ENCODE results near the gene ST6GALNAC6.

GRCh38 chr9:127886401-127886972 lies 12.9 kb downstream of the ST6GALNAC6 start:
- TF ChIP-seq POLR2A (IDR thresholded peaks at IDR 0.05) (no peak), CTCF (IDR thresholded peaks at IDR 0.05) (no peak)
